GM21529 (cell line): ENCODE measurements around the gene OARD1.

Source experiments
- ATAC-seq: cut with Tn5 transposase; IDR thresholded peaks from one replicate; pipeline ENCODE4 v1.9.1; 2021; ENCODE audit not compliant: unreplicated experiment

OARD1 gene

DNA sequence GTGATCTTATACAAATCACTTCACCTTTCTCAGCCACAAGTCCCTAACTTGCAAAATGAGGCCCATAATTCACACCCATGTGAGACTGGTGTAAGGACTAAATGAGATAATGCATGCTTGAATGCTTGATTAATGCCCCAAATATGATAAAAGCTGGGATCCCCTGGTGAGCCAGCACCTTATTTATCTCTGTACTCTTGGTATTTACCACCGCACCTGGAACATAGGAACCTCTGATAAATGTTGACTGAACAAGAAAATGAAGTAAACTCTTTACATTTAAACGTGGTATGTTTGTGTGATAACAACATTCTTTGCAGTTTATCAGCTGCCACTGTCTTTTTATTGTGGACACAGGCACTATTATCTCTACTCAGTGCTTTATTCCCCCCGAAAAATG is 21.6 kb downstream of the OARD1 start:
- no peak for ATAC-seq

DNA sequence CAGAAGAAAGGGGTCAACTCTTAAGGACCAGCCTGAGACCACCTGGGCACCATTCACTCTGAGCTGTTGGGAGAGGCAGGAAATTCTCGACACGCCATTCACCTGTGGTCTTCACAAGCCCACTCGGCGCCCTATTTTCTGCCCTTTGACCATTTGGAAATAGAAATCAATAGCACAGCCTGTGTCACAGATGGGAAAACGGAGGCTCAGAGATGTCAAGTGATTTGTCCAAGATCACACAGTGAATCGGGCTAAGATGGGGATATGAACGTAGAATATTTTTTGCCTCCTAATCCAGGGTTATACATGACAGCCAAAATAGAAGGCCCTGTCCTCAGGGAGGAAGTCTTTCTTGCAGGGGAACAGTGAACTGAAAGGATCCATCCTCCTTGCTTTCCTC is 22.2 kb downstream of the OARD1 start:
- no peak for ATAC-seq

DNA sequence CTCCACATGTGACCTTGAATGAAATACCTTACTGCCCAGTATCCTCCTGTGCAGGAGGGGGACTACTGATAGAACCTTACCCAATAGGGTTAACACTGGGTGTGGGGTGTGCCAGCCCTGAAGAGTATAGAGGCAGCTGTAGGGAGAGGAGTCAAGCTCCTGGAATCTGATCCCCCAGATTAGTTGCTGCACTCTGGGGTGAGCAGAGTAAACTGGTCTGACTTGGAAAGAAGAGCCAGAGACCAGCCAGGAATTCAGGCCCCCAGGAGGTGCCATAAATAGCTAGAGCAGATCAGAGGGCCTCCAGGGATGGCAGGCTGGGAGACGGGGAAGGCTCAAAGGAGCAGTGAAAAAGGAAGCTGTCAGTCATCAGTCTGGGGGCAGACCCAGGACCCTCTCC is 22.6 kb downstream of the OARD1 start:
- ATAC-seq: no peak

DNA sequence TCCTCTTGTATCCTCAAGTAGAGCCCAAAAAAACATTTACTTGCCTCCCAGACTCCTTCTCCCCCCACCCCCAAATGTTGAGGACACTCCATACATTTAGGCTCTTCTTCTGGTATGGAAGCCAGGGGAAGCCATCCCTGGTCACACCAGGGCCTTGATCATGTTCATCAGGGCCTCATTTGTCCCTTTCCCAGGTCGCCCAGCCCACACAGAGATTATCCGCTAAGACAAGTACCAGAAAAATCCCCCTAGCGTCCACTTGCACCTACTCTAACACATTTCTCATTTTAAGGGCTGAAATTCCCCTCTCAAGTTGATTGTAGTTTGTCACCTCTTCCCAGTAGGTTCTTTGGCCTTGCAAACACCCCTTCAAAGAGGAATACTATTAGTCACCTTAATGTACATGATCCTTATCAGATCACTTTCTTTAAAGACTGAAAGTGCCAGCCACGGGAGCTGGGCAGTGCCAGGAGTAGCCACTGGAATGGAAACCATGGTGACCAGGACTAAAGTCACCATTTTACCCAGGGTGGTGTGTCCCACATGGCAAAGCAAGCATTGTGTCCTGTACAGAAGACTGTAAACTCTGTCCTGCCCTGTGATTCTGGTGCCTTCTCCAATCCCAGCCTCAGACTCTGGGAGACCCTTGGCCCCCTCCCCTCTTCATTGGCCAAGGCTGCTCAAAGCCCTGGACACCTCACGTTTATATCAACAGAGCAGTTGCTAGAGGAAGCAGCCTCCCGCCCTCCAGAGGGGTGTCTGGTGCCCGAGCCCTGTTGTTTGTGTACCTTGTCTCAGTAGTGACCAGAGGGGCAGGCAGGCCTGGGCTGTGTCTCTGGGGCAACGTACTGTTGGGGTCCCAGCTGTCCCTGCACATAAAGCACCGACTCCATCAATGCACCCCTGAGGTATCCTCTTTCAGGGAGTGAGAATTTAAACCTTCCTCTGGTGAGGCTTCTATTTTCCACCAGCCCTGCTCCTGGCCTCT is 24.1 kb downstream of the OARD1 start:
- no peak for ATAC-seq

DNA sequence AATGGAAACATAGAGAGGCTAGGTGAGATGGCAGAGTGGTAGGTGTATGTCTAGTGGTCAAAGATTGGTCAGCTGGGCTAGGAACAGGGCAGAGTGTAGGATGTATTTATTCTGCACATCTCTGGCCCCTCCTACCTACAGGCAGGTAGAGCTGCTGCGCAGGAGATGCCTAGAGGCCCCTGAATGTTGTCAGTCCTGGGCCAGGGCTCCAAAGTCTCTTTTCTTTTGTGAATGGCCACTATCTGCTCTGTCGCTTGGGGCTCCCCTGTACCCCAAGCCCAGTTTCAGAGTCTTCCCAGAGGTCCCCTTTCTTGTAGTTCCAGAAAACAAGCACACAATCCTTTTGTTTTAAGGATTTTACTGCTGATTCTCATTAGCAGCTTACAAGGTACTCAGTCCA is 24.9 kb downstream of the OARD1 start:
- no peak for ATAC-seq

DNA sequence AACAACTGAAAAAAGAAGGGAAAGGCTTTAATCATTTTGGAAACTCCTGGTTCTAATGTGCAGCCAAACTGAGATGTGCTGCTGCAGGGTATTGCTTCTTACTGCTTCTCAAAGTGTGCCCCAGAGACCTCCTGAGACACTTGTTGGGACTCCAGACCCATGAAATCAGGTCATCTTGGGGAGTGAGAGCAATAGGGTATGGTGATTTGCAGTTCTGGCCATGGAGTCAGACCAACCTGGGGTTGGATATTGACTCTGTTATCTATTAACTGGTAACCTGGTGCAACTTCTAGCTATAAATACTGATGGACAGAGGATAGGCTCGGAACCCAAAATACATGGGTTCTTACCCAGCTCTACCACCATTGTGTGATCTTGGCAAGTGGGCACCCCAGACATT is 26.1 kb downstream of the OARD1 start:
- ATAC-seq: no peak

DNA sequence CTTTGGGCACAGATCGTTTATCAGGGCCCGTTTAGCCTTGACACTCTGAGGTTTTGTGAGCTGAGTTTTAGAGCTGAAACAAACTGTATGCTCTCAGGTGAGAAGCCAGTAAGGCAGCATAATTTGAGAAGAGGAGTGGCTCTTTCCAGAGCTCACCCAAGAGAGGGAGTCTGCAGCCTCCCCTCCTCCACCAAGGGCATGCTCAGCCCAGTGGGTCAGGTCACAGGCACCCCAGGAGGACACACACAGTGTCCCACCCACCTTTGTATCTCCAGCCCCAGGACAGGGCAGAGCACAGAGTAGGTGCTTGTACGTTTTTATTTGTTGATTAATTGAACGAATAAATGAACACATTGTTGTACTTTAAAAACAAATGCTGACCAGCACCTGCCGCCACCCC is 26.5 kb downstream of the OARD1 start:
- no peak for ATAC-seq

DNA sequence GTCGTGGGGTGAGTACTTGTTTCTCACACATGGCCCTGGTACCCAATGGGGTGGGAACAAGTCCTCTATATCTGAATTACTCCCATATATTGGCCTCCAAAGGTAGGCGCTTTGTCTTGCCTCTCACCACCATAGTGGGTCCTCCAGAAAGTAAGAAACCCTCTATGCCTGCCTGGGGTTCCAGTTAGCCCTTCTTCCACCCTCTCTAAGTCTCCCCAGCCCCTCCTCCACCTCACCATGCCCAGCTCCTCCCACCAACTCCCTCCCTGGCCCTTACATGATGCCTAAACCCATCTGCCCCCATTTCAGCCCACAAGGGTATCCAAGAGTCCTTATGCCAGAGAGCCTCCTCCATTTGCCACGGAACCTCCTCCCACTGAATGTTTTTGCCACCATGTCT is 29.0 kb downstream of the OARD1 start:
- ATAC-seq: no peak

DNA sequence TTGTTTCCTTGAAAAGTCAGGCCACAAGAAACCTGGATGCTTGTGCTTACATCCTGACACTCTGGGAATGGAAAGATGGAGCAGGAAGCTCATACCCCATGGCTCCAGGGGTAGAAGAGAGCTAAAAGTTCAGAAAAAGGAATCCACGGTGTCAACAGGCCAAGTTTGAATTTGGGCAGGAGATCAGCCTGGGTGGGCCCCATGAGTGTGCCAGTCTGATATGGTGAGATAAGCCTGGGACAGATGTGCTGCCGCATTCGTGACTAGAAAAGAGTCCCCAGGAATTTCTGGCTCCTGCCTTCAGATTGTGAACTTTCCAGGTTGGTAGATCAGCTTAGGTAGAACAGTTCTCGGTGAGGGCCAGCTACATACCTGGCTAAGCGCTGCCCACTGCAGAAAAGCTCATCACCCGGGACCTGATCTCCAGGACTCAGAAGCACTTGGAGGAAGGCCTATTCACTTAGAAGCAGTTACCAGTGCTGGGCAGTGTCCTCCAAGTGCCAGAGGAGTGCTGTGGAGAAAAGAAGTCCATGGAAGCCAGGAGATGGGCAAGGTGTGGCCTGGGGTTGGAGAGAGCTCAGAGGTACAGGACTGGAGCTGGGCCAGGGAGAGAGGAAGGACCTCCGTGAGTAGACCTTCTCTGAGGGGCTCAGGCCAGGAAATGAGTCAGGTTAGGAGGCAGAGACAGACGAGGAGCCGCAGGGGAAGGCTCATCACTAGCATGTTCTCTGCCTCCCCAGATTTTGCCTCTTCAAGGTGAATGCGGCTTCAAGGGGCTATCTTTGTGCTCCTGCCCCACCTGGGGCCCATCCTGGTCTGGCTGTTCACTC is 29.7 kb downstream of the OARD1 start, which contains the start of gene TSPO2:
TSS of gene TSPO2 (plus strand) at position 242 of the 830 bp plus-strand sequence. CDS start at position 761, 519 bp downstream.
- ATAC-seq: no peak

DNA sequence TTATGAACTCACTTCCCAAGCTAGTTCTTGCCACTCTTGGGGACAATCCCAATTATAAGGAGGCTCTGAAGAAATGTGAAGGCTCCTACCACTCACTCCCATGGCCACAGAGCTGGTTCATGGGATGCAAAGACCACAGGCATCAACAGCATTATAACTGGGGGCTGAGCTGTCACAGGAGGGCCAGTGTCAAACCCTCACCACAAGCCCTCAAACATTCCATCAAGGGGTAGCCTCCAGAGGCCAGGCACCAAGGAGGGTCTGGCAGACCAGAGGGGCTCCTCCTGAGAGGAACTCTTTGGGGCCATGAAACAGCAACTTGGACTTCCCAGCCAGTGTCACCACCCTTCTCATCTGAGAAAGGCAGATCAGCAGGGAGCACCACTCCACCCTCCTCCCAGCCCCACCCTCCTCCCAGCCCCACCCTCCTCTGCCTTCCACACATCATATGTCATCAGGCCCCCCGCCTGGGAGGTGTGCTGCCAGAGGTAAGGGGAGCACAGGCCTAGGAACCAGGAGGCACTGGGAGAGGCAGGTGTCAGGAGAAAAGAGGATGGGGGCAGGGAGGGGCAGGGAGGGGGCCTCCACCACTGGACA is 31.1 kb downstream of the OARD1 start:
- no peak for ATAC-seq

DNA sequence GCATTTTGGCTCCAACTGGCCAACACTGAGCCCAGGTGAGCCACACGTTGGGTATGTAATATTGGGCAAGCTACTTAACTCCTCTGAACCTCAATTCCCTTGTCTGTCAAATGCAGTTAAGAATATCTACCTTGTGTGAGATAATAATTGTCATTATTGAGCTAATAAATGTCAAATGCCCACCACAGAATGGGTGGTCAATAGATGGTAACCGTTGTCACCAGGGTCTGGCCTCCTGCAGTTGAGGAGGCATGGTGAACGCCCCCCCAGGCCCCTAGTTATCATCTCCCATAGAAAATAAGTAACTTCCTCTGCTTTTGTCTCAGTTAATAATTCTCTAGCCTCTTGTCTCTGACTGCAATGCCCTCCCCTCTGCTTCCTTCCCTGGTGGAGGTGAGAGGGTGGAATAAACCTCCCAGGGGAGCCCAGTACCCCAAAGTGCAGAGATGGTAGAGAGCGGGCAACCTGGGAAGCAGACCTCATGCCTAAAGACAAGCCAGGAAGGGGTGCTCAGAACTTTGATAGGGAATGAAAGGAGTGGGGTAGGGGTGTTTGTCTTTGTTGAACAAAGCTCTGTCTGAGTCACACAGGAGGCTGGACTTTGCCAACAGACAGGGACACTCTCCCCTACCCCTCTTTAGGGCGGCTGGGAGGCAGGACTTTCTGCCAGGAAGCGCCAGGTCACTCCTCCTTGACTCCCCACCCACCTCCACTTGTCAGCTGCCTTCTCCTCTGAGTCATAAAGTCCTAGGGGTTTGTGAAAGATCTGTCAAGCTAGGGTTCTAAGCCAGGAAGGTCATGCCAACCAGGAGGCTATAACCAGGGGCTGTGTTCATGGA is 31.8 kb downstream of the OARD1 start:
- no peak for ATAC-seq

DNA sequence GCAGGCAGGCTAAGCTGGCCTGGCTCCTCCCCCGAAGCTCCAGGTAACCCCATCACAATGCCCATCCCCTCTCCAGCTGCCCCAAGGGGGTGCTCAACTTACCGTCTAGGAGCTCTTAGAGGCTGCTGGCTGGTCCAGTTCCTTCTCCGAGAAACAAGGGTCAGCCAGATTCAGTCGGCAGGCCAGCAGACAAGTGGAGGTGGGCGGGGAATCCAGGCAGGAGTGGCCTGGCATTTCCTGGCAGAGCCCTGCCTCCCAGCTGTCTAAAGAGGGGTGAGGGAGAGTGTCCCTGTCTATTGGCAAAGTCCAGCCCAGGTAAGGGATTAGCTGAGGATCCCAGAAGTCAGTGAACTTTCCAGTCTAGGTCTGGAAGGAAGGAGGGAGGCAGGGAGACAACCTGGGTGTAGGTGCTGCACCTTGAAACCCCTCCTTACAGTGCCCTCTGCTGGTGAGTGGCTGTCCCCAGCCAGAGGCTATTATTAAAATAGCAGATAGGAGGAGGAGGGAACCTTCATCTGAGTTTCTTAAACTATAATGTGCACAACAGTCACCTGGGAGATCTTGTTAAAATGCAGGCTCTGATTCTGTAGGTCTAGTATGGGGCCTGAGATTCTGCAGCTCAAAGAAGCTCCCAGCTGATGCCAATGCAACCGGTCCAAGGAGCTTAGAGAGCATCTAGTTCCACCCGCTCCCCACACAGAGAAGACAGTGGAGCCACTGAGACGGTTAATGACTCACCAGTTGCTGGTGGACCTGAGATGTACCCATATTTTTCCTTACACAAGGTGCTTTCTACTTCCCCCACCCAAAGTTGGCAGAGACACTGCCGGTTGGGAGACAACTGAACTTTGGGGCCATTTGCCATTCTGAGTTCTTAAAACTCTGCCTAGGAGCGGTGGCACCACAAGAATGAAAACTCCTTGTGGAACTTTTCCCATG is 32.8 kb downstream of the OARD1 start, which contains the start of gene UNC5CL:
TSS of gene UNC5CL (minus strand) at position 162 of the 939 bp plus-strand sequence. CDS start 4,147 bp downstream, outside the sequence.
- ATAC-seq: no peak

DNA sequence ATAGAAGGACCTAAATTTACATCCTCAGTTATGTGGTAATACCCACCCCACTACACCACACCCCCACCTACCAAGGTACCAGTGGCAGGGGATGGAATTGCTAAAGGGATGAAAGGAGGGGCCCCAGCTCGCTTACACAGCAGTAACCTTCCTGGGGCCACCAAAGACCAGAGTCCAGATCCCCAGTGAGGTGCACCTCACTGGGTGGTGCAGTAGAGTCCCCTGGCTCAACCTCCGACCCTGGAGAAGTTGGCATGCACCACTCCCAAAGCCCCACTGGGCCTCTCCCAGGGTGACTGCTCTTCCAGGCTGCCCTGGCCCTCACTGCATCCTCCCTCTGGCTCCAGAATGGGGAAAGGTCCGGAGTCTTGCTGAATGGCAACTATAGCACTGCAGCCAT is 34.0 kb downstream of the OARD1 start:
- ATAC-seq: no peak

DNA sequence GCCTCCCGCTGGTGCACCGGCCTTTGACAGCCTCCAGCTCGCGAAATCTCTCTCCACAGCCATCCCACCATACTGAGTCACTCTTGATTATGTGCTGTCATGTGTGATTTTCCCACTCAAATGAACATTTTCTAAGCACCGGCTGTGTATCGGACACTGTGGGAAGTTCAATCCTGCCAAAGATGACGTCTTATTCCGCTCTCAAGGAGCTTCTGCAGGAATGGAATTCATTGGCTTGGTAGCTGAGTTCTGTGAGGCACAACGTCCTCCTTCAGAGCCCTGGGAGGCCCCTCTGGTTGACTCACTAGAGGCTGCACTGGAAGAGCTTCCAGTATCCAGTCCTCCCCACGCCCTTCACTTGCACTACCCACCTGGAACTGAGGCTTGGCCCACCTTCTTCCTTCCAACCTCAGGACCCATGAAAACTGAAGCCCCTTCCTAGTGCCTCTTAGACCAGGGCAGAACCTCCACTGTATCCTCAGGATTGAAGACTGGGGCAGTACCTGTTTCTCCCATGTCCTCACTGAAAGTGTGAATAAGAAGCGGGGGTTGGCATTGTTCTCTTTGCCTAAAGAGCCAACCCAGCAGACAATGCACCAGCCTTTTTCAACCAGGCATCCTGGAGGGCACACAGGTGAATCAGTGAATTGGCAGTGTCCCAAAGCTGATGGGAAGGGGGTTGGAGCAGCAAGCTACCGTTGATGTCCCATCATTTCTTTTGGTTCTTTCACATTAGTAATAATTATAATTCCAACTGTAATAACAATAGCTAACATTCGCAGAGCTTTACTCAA is 34.9 kb downstream of the OARD1 start:
- ATAC-seq: no peak

DNA sequence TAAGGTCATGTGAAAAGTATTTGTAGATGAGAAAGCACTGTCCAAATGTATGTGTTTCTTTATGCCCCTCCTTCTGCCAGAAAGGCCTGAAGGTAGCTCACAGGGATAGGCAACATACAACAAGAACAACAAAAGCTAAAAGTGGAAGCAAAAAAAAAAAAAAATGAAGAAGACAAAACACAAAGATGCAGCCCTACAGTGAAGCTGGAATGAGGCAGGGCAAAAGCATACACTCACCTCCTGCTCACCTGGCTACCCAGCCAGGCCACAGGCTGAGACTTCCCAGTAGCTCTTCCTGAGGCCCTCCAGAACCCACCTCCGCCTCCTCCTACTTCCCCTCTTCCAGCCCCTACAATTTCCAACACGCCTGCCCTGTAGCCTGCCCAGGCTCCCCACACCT is 35.6 kb downstream of the OARD1 start:
- no peak for ATAC-seq

DNA sequence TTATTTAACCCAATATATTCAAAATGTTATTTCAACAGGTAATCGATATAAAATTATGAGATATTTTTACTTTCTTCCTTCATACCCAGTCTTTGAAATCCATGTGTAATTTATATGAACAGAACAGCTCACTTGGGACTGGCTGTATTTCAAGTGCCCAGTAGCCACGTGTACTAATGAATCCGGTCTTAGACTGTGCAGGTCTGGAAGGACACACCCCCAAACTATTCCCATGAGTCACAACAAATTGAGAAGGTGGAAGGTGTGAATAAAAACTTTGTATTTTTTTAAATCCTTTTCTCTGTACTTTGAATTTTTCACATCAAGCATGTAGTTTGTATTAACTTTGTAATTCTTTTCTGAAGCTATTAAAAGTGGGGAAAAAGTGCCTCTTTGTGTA is 36.0 kb downstream of the OARD1 start:
- ATAC-seq: no peak

DNA sequence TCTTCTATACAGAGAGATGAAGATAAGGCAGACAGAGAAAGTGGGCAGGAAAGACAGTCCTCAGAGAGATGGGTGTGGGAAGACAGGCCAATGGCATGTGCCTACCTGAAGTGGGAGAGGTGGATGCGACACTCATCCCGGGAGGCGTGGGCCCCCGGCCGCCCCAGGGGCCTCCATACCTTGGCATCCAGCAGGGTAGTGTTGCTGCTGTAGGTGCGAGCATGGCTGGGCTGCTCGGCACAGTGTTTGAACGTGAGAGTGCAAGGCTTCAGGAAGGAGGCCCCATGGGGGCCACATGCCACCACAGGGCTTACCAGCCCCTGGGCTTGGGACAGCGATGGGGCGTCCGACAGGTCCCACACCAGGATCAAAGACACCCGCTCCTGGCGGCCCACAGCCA is 38.4 kb downstream of the OARD1 start:
- ATAC-seq: no peak

DNA sequence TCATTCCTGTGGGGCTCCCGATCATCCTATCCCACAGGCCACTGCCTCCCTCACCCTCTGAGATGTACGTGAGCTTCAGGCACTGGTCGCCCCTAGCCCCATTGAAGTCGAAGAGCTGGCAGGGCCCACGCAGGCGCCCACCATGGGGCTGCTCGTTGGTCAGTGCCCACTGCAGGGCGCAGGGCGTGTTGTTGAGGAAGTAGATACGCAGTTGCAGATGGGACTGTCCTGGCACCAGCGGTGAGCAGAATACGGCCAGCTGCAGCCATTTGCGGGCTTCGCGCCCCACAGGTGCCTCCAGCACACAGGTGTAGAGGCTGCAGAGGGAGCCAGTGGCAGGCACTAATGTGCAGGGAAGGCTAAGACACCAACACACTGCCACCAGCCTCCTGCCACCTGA is 39.3 kb downstream of the OARD1 start:
- no peak for ATAC-seq
